Endothelial cell (in vitro differentiated cells): ENCODE results near the gene CRYZ. TPM values are rescaled to one million over a fixed set of nuclear protein-coding genes. Genes with fewer than 3 reads are reported as not detected.

ENCODE experiments used
- DNase-seq: peaks from one replicate; pipeline ENCODE4 v3.0.0; 2021; ENCODE audit warnings: low spot score
- H3K27ac Mint-ChIP-seq: one replicate; pipeline ENCODE4 v1.8.0; 2021; ENCODE audit warnings: mixed read lengths, inconsistent platforms; ENCODE audit not compliant: unreplicated experiment
- H3K27me3 Mint-ChIP-seq: one replicate; pipeline ENCODE4 v1.8.0; 2021; ENCODE audit warnings: mild to moderate bottlenecking, moderate library complexity, mixed read lengths, inconsistent platforms; ENCODE audit not compliant: unreplicated experiment
- H3K36me3 Mint-ChIP-seq: one replicate; pipeline ENCODE4 v1.8.0; 2021; ENCODE audit warnings: mild to moderate bottlenecking, low read depth, mixed read lengths, inconsistent platforms; ENCODE audit not compliant: unreplicated experiment
- H3K4me1 Mint-ChIP-seq: one replicate; pipeline ENCODE4 v1.8.0; 2021; ENCODE audit warnings: mild to moderate bottlenecking, mixed read lengths, inconsistent platforms; ENCODE audit not compliant: unreplicated experiment
- H3K4me3 Mint-ChIP-seq: one replicate; pipeline ENCODE4 v1.8.0; 2021; ENCODE audit warnings: mild to moderate bottlenecking, mixed read lengths, inconsistent platforms; ENCODE audit not compliant: unreplicated experiment
- H3K9me3 Mint-ChIP-seq: one replicate; pipeline ENCODE4 v1.8.0; 2021; ENCODE audit warnings: mixed read lengths, inconsistent platforms; ENCODE audit not compliant: unreplicated experiment
- total RNA-seq: library from RNA; stranded (reverse); fragmentation: NEBNext Ultra II Directional; extraction: Animal tissue kit (Norgen Biotek cat#: 25700); gene quantifications from one replicate; pipeline ENCODE4 v1.2.1, GENCODE V29; 2021; ENCODE audit not compliant: unreplicated experiment
- TF ChIP-seq, protein P1 (sequence below): fragments of 200-600 bp; sonication (generic); IDR thresholded peaks from one replicate; pipeline ENCODE4 v1.5.0; 2021; ENCODE audit warnings: antibody characterized with exemption; ENCODE audit not compliant: unreplicated experiment

The CRYZ gene
- total RNA-seq, 1 donor from 2014 or later, result 31.7 TPM

DNA sequence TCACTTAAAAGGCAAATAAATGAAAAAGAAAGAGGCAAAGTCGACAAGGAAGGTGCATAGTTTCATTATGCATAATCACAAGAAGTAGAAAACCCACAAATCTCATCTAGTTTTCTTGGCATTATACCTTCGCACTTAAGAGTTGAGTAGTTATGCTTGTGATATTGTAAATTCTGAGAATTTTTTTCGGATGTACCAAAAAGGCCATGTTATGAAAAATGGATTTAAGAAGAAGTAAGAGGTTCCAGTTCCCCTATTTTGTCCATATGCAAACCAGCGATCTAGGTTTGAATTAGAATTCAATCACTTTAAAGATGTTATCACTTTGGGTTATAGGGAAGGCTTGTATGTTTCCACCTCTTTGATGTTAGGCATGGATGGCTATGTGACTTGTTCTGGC lies 51.4 kb downstream of the CRYZ start:
- Mint-ChIP-seq H3K4me3 (no peak overlapping the region), H3K36me3 (no peaks in the 10 kb centered on the region)

DNA sequence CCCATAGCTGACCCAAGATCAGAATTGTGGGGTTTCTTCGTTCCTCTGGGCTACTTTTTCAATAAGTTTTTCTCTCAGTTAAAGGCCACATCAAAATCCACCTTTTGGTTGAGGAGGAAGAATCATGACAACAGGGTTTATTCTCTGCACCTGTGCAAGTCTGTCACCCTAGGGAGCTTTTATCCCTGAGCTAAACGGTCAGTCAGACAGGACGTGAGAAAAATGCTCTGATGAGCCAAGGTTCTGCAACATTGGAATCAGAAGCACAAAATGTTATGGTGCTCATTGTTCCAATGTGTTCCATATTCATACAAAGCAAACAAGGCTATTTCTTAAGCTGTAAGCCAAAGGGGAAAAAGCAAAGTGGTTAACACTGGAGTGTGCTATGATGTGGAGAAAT lies 51.8 kb downstream of the CRYZ start:
- Mint-ChIP-seq H3K27ac (no peak overlapping the region), H3K27me3 (no peaks in the 10 kb centered on the region), H3K9me3 (no peaks in the 10 kb centered on the region), H3K4me1 (no peaks in the 10 kb centered on the region), H3K4me3 (no peak overlapping the region), H3K36me3 (no peaks in the 10 kb centered on the region)
- TF ChIP-seq, protein P1, sequence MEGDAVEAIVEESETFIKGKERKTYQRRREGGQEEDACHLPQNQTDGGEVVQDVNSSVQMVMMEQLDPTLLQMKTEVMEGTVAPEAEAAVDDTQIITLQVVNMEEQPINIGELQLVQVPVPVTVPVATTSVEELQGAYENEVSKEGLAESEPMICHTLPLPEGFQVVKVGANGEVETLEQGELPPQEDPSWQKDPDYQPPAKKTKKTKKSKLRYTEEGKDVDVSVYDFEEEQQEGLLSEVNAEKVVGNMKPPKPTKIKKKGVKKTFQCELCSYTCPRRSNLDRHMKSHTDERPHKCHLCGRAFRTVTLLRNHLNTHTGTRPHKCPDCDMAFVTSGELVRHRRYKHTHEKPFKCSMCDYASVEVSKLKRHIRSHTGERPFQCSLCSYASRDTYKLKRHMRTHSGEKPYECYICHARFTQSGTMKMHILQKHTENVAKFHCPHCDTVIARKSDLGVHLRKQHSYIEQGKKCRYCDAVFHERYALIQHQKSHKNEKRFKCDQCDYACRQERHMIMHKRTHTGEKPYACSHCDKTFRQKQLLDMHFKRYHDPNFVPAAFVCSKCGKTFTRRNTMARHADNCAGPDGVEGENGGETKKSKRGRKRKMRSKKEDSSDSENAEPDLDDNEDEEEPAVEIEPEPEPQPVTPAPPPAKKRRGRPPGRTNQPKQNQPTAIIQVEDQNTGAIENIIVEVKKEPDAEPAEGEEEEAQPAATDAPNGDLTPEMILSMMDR, result no peak
- no peak for DNase-seq

More for the DNA sequence above, 51.4 kb downstream of the CRYZ start:
- no peaks in the 10 kb centered on the region for H3K27me3 Mint-ChIP-seq
- TF ChIP-seq, protein P1, result no peak
- no peaks in the 10 kb centered on the region for H3K4me1 Mint-ChIP-seq
- no peak overlapping the region for H3K27ac Mint-ChIP-seq
- no peaks in the 10 kb centered on the region for H3K9me3 Mint-ChIP-seq
- no peak for DNase-seq

DNA sequence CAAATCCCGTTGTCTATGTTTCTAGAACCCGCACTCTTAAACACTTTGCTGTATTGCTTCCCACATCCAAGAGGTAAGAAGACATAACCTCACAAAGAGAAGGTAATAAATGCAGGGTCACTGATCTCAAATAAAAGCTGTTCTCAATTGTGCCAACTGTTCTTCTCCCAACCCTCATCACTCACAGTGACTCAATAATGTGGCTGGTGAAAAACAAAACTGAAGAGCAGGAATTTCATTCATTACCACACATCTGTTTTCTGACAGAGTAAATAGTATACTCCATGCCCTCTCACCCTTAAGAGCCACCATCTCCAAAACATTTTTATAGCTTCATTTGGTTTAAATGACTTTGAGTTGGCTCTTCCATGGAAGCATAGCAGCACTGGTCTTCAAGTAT lies 53.0 kb downstream of the CRYZ start:
- H3K27me3 Mint-ChIP-seq, result no peaks in the 10 kb centered on the region
- H3K4me1 Mint-ChIP-seq, result no peaks in the 10 kb centered on the region
- H3K9me3 Mint-ChIP-seq, result no peaks in the 10 kb centered on the region
- H3K36me3 Mint-ChIP-seq, result no peaks in the 10 kb centered on the region
- DNase-seq, result no peak
- H3K27ac Mint-ChIP-seq, result no peak overlapping the region
- no peak overlapping the region for H3K4me3 Mint-ChIP-seq
- TF ChIP-seq, protein P1, result no peak

DNA sequence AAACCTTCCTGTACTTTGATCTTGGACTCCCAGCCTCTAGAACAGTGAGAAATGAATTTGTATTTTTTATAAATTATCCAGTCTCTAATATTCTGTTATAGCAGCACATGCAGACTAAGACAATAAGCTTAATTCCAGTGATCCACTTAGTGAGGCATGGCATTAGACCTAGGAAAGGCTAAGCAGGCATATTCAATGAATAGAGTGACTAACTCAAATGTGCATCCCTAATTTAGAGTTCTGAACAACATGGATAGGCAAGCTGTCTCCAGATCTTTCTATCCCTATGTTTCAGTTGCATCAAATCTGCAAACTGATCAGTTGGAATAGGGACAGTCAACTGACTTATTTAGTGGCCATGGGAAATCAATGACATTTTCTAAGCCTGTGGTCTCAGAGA lies 54.9 kb downstream of the CRYZ start:
- H3K4me3 Mint-ChIP-seq, result no peak overlapping the region
- no peak for DNase-seq
- no peaks in the 10 kb centered on the region for H3K9me3 Mint-ChIP-seq
- H3K4me1 Mint-ChIP-seq, result no peaks in the 10 kb centered on the region
- H3K27ac Mint-ChIP-seq, result no peak overlapping the region
- no peaks in the 10 kb centered on the region for H3K27me3 Mint-ChIP-seq
- TF ChIP-seq, protein P1, result no peak
- H3K36me3 Mint-ChIP-seq, result no peaks in the 10 kb centered on the region

DNA sequence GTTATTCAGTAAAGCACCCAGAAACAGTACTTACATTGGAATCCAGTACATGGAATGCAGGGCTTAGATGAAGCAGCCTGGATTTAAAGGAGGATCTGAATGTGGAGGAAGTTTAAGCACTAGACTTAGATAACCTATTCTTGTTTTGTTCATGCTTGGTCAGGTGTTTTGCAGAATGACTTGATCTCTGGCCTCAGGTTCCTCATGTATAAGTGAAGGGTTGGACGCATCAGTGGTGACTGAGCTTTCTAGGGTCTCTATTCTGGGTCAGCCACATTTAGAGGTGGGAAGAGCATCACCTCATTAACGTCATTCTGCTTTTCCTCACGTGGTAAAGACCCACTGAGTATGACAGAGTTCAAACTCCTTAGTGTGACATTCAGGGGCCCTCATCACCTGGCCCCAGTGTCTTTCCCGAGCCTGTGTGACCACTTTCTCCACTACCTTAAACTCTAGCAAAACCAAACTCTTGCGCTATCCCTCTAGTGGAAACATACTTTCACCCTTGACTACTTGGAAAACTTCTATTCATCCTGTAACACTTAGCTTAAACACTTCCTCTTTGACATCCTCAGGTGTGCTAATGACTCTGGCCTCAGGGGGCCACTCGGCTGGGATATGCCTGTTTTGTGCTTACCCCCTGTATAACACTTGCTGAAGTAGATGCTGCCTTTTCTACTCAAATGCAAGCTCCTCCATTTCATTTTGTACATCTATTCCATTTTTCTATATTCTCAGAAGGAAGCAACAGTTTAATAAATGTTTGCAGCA lies 58.4 kb downstream of the CRYZ start:
- Mint-ChIP-seq H3K36me3 (no peaks in the 10 kb centered on the region), H3K4me3 (peak overlapping the region; percentile 78), H3K27ac (no peak overlapping the region), H3K4me1 (no peaks in the 10 kb centered on the region), H3K9me3 (no peaks in the 10 kb centered on the region), H3K27me3 (peaks cover 3% of the 10 kb centered on the region)
- TF ChIP-seq, protein P1, result no peak
- DNase-seq, result no peak
